Neuronal stem cell (in vitro differentiated cells): ENCODE results near the gene NRG3. TPM values are rescaled to one million over a fixed set of nuclear protein-coding genes. Genes with fewer than 3 reads are reported as not detected.
A peak's percentile ranks its signal among the peaks of the same experiment; 100 is the strongest.

Source experiments
- DNase-seq: peaks from one replicate; pipeline ENCODE4 v3.0.0-alpha.2; 2013; ENCODE audit warnings: low spot score
- H2AFZ ChIP-seq: one replicate; pipeline ENCODE4 v1.6.1; 2013; ENCODE audit warnings: mild to moderate bottlenecking, low read length, inconsistent platforms
- H2AK5ac ChIP-seq: 2 replicates; pipeline ENCODE4 v1.6.1; 2013; ENCODE audit warnings: low read depth, mild to moderate bottlenecking, inconsistent platforms, low read length, moderate library complexity, mixed read lengths
- H2BK120ac ChIP-seq: 2 replicates; pipeline ENCODE4 v1.6.1; 2013; ENCODE audit warnings: low read depth, mild to moderate bottlenecking, inconsistent platforms, low read length, moderate library complexity, mixed read lengths
- H2BK12ac ChIP-seq: one replicate; pipeline ENCODE4 v1.6.1; 2013; ENCODE audit warnings: low read length, inconsistent platforms
- H2BK15ac ChIP-seq: 2 replicates; pipeline ENCODE4 v1.6.1; 2013; ENCODE audit warnings: mild to moderate bottlenecking, low read length, inconsistent platforms, mixed read lengths
- H2BK5ac ChIP-seq: one replicate; pipeline ENCODE4 v1.6.1; 2013; ENCODE audit warnings: inconsistent platforms, mild to moderate bottlenecking, low read length, moderate library complexity
- H3K14ac ChIP-seq: one replicate; pipeline ENCODE4 v1.6.1; 2013; ENCODE audit warnings: low read length, inconsistent platforms
- H3K18ac ChIP-seq: 2 replicates; pipeline ENCODE4 v1.6.1; 2013; ENCODE audit warnings: low read length, inconsistent platforms
- H3K23ac ChIP-seq: 2 replicates; pipeline ENCODE4 v1.6.1; 2013; ENCODE audit warnings: low read depth, mild to moderate bottlenecking, mixed read lengths, low read length, inconsistent platforms; ENCODE audit not compliant: poor library complexity
- H3K27ac ChIP-seq: replicated peaks from 3 replicates; pipeline ENCODE4 v1.5.1; 2013; ENCODE audit warnings: low read length, inconsistent platforms
- H3K27me3 ChIP-seq, 3 experiments: 2 replicates each; pipeline ENCODE4 v1.6.1; 2013; ENCODE audit warnings: low read length in 3 of 3, mild to moderate bottlenecking in 2 of 3, inconsistent platforms in 1 of 3, low read depth in 1 of 3, mixed read lengths in 1 of 3, moderate library complexity in 1 of 3; ENCODE audit not compliant: control insufficient read depth in 3 of 3, insufficient read depth in 3 of 3
- H3K36me3 ChIP-seq, 2 donors: replicated peaks in 1 of 2; 2 replicates each; pipeline ENCODE4 v1.6.1; 2013; ENCODE audit warnings: low read length in 2 of 2; ENCODE audit not compliant: control insufficient read depth in 2 of 2, insufficient read depth in 2 of 2
- H3K4ac ChIP-seq: 2 replicates; pipeline ENCODE4 v1.6.1; 2013; ENCODE audit warnings: inconsistent platforms, mild to moderate bottlenecking, low read length, moderate library complexity
- H3K4me1 ChIP-seq, 2 donors: 1 replicate in 1 of 2; 2 replicates in 1 of 2; pipeline ENCODE4 v1.6.1; 2013; ENCODE audit warnings: low read length in 2 of 2, low read depth in 1 of 2; ENCODE audit not compliant: control insufficient read depth in 2 of 2, insufficient read depth in 1 of 2
- H3K4me2 ChIP-seq: one replicate; pipeline ENCODE4 v1.6.1; 2013; ENCODE audit warnings: mild to moderate bottlenecking, low read length, inconsistent platforms; ENCODE audit not compliant: insufficient read depth, poor library complexity, severe bottlenecking
- H3K4me3 ChIP-seq, 2 donors: 2 replicates each; pipeline ENCODE4 v1.5.1; 2013; ENCODE audit warnings: low read length in 2 of 2, mild to moderate bottlenecking in 2 of 2, inconsistent platforms in 1 of 2, moderate library complexity in 1 of 2
- H3K79me1 ChIP-seq: one replicate; pipeline ENCODE4 v1.6.1; 2013; ENCODE audit warnings: low read depth, mild to moderate bottlenecking, inconsistent platforms, low read length, moderate library complexity
- H3K9ac ChIP-seq: one replicate; pipeline ENCODE4 v1.6.1; 2013; ENCODE audit warnings: mild to moderate bottlenecking, low read depth, low read length, inconsistent platforms; ENCODE audit not compliant: poor library complexity
- H3K9me3 ChIP-seq, 2 donors: replicated peaks in 1 of 2; 2 replicates each; pipeline versions ENCODE3 to v1.6.1; 2013; ENCODE audit warnings: low read length in 2 of 2, mild to moderate bottlenecking in 2 of 2, inconsistent platforms in 1 of 2, low read depth in 1 of 2, mixed read lengths in 1 of 2, moderate library complexity in 1 of 2; ENCODE audit not compliant: control insufficient read depth in 2 of 2, insufficient read depth in 1 of 2
- H4K8ac ChIP-seq: one replicate; pipeline ENCODE4 v1.6.1; 2013; ENCODE audit warnings: low read depth, mild to moderate bottlenecking, inconsistent platforms, low read length, moderate library complexity
- H4K91ac ChIP-seq: one replicate; pipeline ENCODE4 v1.6.1; 2013; ENCODE audit warnings: low read length, low read depth, mild to moderate bottlenecking, inconsistent platforms; ENCODE audit not compliant: poor library complexity
- WGBS, 2 donors: extraction: QIAGEN DNeasy Blood & Tissue Kit; methylation state at CpG; one replicate each; pipeline ENCODE4 v1.1.7; 2013; ENCODE audit warnings: missing lambda C conversion rate in 2 of 2, mixed read lengths in 1 of 2; ENCODE audit not compliant: insufficient read length in 2 of 2, insufficient replicate concordance in 1 of 2; ENCODE audit errors: extremely low coverage in 2 of 2; 5-methylcytosine and 5-hydroxymethylcytosine counted together
- polyA plus RNA-seq, 2 experiments: library from polyadenylated mRNA; stranded (reverse); fragments of 200-250 nt; gene quantifications; one replicate each; pipeline ENCODE4 v1.2.3, GENCODE V29; 2013

The NRG3 gene
- 2.5 TPM for polyA plus RNA-seq (2013, experiment 1 of 2)
- polyA plus RNA-seq (2013, experiment 2 of 2) = 2.5 TPM

GRCh38 chr10:81874875-81875466 is at the start of gene NRG3:
Gene NRG3 (plus strand): TSS chr10:81875194.
- Histone ChIP-seq H3K23ac (peak within 1 kb of the TSS; percentile 76), H3K14ac (peak within 1 kb of the TSS; percentile 3), H3K4me1 (peaks cover 2 to 3% of the 10 kb centered on the region in 2 donors), H3K9me3 (no peaks in the 10 kb centered on the region), H2BK15ac (no peak within 1 kb of the TSS), H3K79me1 (no peaks in the 10 kb centered on the region), H2BK12ac (peak within 1 kb of the TSS; percentile 92), H2BK120ac (peak within 1 kb of the TSS; percentile 22), H3K27me3 (peaks cover 0 to 52% (median 20%) of the 10 kb centered on the region in 3 experiments), H4K91ac (no peak within 1 kb of the TSS), H3K4me3 (peak within 1 kb of the TSS; percentile 71 to 92), H3K36me3 (no peaks in the 10 kb centered on the region), H3K4me2 (peak within 1 kb of the TSS; percentile 78), H3K27ac (no peak within 1 kb of the TSS), H4K8ac (no peak within 1 kb of the TSS), H2AFZ (peak within 1 kb of the TSS; percentile 97), H2BK5ac (no peak within 1 kb of the TSS), H2AK5ac (peak within 1 kb of the TSS; percentile 82), H3K9ac (peak within 1 kb of the TSS; percentile 71), H3K18ac (peak within 1 kb of the TSS; percentile 78), H3K4ac (peak within 1 kb of the TSS; percentile 26)
- WGBS, 2 donors = no CpG with 5 or more reads among the region's 95 CpGs
- DNase-seq = peak; percentile 56

- no CpG with 5 or more reads among the region's 4 CpGs for WGBS, 2 donors
- Histone ChIP-seq H2AFZ (no peak overlapping the region), H3K14ac (no peak overlapping the region), H4K91ac (no peak overlapping the region), H3K4ac (no peak overlapping the region), H2AK5ac (no peak overlapping the region), H2BK120ac (no peak overlapping the region), H3K4me2 (no peak overlapping the region), H3K9ac (no peak overlapping the region), H2BK12ac (no peak overlapping the region), H3K18ac (no peak overlapping the region), H3K27me3 (no peaks in the 10 kb centered on the region), H3K27ac (no peak overlapping the region), H2BK15ac (no peak overlapping the region), H3K9me3 (no peaks in the 10 kb centered on the region), H3K4me3 (no peak overlapping the region), H2BK5ac (no peak overlapping the region), H3K23ac (no peak overlapping the region), H3K79me1 (no peaks in the 10 kb centered on the region), H3K36me3 (no peaks in the 10 kb centered on the region), H4K8ac (no peak overlapping the region), H3K4me1 (peaks cover 0 to 2% of the 10 kb centered on the region in 2 donors)
- no peak for DNase-seq
Observed at GRCh38 chr10:81828251-81828650, 46.7 kb upstream of the NRG3 start.

- no peak overlapping the region for H3K4ac ChIP-seq
- no peak overlapping the region for H2AFZ ChIP-seq
- H3K9ac ChIP-seq = no peak overlapping the region
- H2BK120ac ChIP-seq = no peak overlapping the region
- no peak overlapping the region for H3K23ac ChIP-seq
- H3K18ac ChIP-seq = no peak overlapping the region
- no peaks in the 10 kb centered on the region for H3K36me3 ChIP-seq
- WGBS, 2 donors = no CpG with 5 or more reads among the region's 15 CpGs
- no peak overlapping the region for H4K8ac ChIP-seq
- no peak overlapping the region for H2AK5ac ChIP-seq
- H2BK12ac ChIP-seq = no peak overlapping the region
- H4K91ac ChIP-seq = no peak overlapping the region
- H3K27me3 ChIP-seq = no peaks in the 10 kb centered on the region
- no peak overlapping the region for H2BK5ac ChIP-seq
- H3K79me1 ChIP-seq = no peaks in the 10 kb centered on the region
- no peak overlapping the region for H3K27ac ChIP-seq
- no peak overlapping the region for H3K4me2 ChIP-seq
- no peaks in the 10 kb centered on the region for H3K9me3 ChIP-seq
- H3K4me1 ChIP-seq = no peaks in the 10 kb centered on the region
- DNase-seq = no peak
- no peak overlapping the region for H3K4me3 ChIP-seq
- no peak overlapping the region for H2BK15ac ChIP-seq
- H3K14ac ChIP-seq = no peak overlapping the region
Observed at GRCh38 chr10:81831060-81831459, 43.9 kb upstream of the NRG3 start.

- H3K36me3 ChIP-seq = no peaks in the 10 kb centered on the region
- H3K4me2 ChIP-seq = no peak overlapping the region
- H2BK15ac ChIP-seq = no peak overlapping the region
- H3K79me1 ChIP-seq = no peaks in the 10 kb centered on the region
- H3K4me1 ChIP-seq = no peaks in the 10 kb centered on the region
- no peak overlapping the region for H3K14ac ChIP-seq
- no peak overlapping the region for H3K23ac ChIP-seq
- no peak overlapping the region for H2BK5ac ChIP-seq
- no peak overlapping the region for H3K9ac ChIP-seq
- H2BK120ac ChIP-seq = no peak overlapping the region
- H3K4ac ChIP-seq = no peak overlapping the region
- H3K27me3 ChIP-seq = no peaks in the 10 kb centered on the region
- H3K27ac ChIP-seq = no peak overlapping the region
- no peak overlapping the region for H2BK12ac ChIP-seq
- H3K18ac ChIP-seq = no peak overlapping the region
- H3K9me3 ChIP-seq = no peaks in the 10 kb centered on the region
- no peak overlapping the region for H3K4me3 ChIP-seq
- peak; percentile 15 for DNase-seq
- H4K8ac ChIP-seq = no peak overlapping the region
- no peak overlapping the region for H4K91ac ChIP-seq
- H2AFZ ChIP-seq = no peak overlapping the region
- H2AK5ac ChIP-seq = no peak overlapping the region
Observed at GRCh38 chr10:81838950-81839349, 36.0 kb upstream of the NRG3 start.
